Gastrocnemius medialis (tissue), 4 donors: Measurements from ENCODE around the gene PRR23E. TPM values are rescaled to one million over a fixed set of nuclear protein-coding genes. Genes with fewer than 3 reads are reported as not detected.

Experiments used
- ATAC-seq, 2 donors: fragments of 150-250 bp; one replicate each; pipeline ENCODE4 v1.9.1; 2016
- DNase-seq, 2 donors: peaks; one replicate each; pipeline ENCODE4 v3.0.0-alpha.2; 2019
- H3K27ac ChIP-seq, 4 donors: fragments of 200-600 bp; sonication (generic); 1 replicate in 1 of 4; 2 replicates in 3 of 4; pipeline ENCODE4 v1.5.1; 2016 to 2018; ENCODE audit warnings: mild to moderate bottlenecking in 2 of 4, moderate library complexity in 1 of 4
- H3K27me3 ChIP-seq, 3 donors: fragments of 200-600 bp; sonication (generic) in 2 of 3; 1 replicate in 1 of 3; 2 replicates in 2 of 3; pipeline versions ENCODE4 v1.5.1 to v1.6.0; 2016 to 2019; ENCODE audit warnings: mild to moderate bottlenecking in 1 of 3, moderate library complexity in 1 of 3
- H3K36me3 ChIP-seq, 2 donors: fragments of 200-600 bp; sonication (generic) in 1 of 2; one replicate each; pipeline ENCODE4 v1.5.1; 2017 to 2018
- H3K4me1 ChIP-seq, 2 donors: fragments of 200-600 bp; sonication (generic) in 1 of 2; one replicate each; pipeline ENCODE4 v1.5.1; 2016 to 2017; ENCODE audit warnings: mild to moderate bottlenecking in 2 of 2
- H3K4me3 ChIP-seq, 4 donors: fragments of 200-600 bp; sonication (generic) in 3 of 4; 1 replicate in 1 of 4; 2 replicates in 3 of 4; pipeline ENCODE4 v1.5.1; 2016 to 2019; ENCODE audit warnings: mild to moderate bottlenecking in 2 of 4
- H3K9me3 ChIP-seq, 3 donors: fragments of 200-600 bp; sonication (generic) in 2 of 3; 1 replicate in 1 of 3; 2 replicates in 2 of 3; pipeline ENCODE4 v1.5.1; 2016 to 2019
- POLR2A ChIP-seq, 2 donors: fragments of 450-650 bp; IDR thresholded peaks; one replicate each; pipeline ENCODE4 v1.6.1; 2017; ENCODE audit warnings: antibody characterized with exemption in 2 of 2, mild to moderate bottlenecking in 2 of 2, moderate library complexity in 2 of 2
- in situ Hi-C, 4 donors: fragments of 200-750 bp; cut with MboI; loops; one replicate each; pipeline versions ENCODE4 v1.15.0 to v1.8.0; 2017; ENCODE audit warnings: low sequenced_read_pairs in 4 of 4
- intact Hi-C: fragments of 100-400 bp; cut with DNase I; formaldehyde crosslinking; loops from one replicate; pipeline ENCODE4 v1.15.1; 2023; ENCODE audit warnings: low total_unique reads
- total RNA-seq, 4 donors: library from RNA; depleted of rRNA; stranded (reverse); fragments of >200 nt; gene quantifications; one replicate each; pipeline versions ENCODE4 v1.1.0 to v1.2.3, GENCODE V29; 2016
- TF ChIP-seq, protein P1 (sequence below), 5 experiments: fragments of 450-650 bp in 3 of 5; fragments of 200-600 bp in 2 of 5; sonication (generic) in 2 of 5; IDR thresholded peaks in 4 of 5; conservative IDR thresholded peaks in 1 of 5; 1 replicate in 4 of 5; 2 replicates in 1 of 5; pipeline ENCODE4 v1.5.1; 2016 to 2019; ENCODE audit warnings: antibody characterized with exemption in 5 of 5, mild to moderate bottlenecking in 3 of 5, moderate library complexity in 3 of 5

Gene PRR23E
- total RNA-seq, 4 donors from 2014 or later: not detected

DNA sequence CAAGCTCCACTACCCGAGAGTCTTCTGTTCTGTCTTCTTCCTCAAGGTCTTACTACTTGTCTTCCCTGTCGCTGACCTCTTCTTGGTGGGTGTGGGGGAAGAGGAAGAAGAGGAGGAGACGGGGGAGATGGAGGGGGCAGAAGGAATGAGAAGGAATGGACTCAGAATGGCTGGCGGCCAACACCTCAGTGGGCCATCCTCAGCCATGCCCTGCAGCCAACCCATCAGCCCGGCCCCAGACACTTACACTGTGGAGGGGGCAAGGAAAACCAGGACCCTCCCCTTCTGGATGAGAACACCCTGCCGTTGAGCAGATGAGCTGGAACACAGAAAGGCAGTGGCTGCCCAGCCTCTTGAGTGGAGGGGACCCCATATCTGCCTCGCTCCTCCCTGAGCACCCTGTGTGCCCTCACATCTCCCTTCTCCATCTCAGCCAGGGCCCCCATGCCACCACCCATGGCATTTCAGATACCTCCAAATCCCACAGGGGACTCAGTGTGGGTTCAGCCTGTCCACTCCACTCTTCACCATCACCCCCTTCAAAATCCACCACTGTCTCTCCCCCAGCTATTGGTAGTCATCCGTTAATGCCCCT is 45.5 kb upstream of the PRR23E start:
- H3K27me3 ChIP-seq: no peaks in the 10 kb centered on the region
- DNase-seq (no peak), ATAC-seq (no peak)
- H3K27ac ChIP-seq: no peak overlapping the region
- H3K4me3 ChIP-seq: no peak overlapping the region
- in situ Hi-C loops (no loop called here), intact Hi-C loops (no loop called here)
- no peaks in the 10 kb centered on the region for H3K9me3 ChIP-seq
- TF ChIP-seq POLR2A (IDR thresholded peaks at IDR 0.05): no peak
- TF ChIP-seq, protein P1, sequence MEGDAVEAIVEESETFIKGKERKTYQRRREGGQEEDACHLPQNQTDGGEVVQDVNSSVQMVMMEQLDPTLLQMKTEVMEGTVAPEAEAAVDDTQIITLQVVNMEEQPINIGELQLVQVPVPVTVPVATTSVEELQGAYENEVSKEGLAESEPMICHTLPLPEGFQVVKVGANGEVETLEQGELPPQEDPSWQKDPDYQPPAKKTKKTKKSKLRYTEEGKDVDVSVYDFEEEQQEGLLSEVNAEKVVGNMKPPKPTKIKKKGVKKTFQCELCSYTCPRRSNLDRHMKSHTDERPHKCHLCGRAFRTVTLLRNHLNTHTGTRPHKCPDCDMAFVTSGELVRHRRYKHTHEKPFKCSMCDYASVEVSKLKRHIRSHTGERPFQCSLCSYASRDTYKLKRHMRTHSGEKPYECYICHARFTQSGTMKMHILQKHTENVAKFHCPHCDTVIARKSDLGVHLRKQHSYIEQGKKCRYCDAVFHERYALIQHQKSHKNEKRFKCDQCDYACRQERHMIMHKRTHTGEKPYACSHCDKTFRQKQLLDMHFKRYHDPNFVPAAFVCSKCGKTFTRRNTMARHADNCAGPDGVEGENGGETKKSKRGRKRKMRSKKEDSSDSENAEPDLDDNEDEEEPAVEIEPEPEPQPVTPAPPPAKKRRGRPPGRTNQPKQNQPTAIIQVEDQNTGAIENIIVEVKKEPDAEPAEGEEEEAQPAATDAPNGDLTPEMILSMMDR (IDR thresholded peaks at IDR 0.05 in 4 of 5, conservative IDR thresholded peaks at IDR 0.05 in 1 of 5): no peak
- H3K4me1 ChIP-seq: no peaks in the 10 kb centered on the region
- no peaks in the 10 kb centered on the region for H3K36me3 ChIP-seq

- intact Hi-C loops (no loop called here), in situ Hi-C loops (no loop called here)
- no peak for TF ChIP-seq POLR2A (IDR thresholded peaks at IDR 0.05)
- TF ChIP-seq, protein P1 (IDR thresholded peaks at IDR 0.05 in 4 of 5, conservative IDR thresholded peaks at IDR 0.05 in 1 of 5): no peak
- H3K27me3 ChIP-seq: no peaks in the 10 kb centered on the region
- H3K27ac ChIP-seq: no peak overlapping the region
- DNase-seq (no peak), ATAC-seq (no peak)
- H3K9me3 ChIP-seq: no peaks in the 10 kb centered on the region
- no peaks in the 10 kb centered on the region for H3K4me1 ChIP-seq
- no peaks in the 10 kb centered on the region for H3K36me3 ChIP-seq
- H3K4me3 ChIP-seq: no peak overlapping the region
These were observed 43.2 kb upstream of the PRR23E start for GRCh38 chr3:127149621-127150310.

- intact Hi-C loops: no loop called here
- TF ChIP-seq POLR2A (IDR thresholded peaks at IDR 0.05): no peak
- TF ChIP-seq, protein P1 (IDR thresholded peaks at IDR 0.05 in 4 of 5, conservative IDR thresholded peaks at IDR 0.05 in 1 of 5): no peak
- H3K4me1 ChIP-seq: no peaks in the 10 kb centered on the region
- no peaks in the 10 kb centered on the region for H3K27me3 ChIP-seq
- DNase-seq: no peak
- ATAC-seq: no peak
- in situ Hi-C loops: no loop called here
- no peaks in the 10 kb centered on the region for H3K9me3 ChIP-seq
- no peak overlapping the region for H3K27ac ChIP-seq
- no peaks in the 10 kb centered on the region for H3K36me3 ChIP-seq
- no peak overlapping the region for H3K4me3 ChIP-seq
These were observed 42.2 kb upstream of the PRR23E start for GRCh38 chr3:127150513-127151250.

DNA sequence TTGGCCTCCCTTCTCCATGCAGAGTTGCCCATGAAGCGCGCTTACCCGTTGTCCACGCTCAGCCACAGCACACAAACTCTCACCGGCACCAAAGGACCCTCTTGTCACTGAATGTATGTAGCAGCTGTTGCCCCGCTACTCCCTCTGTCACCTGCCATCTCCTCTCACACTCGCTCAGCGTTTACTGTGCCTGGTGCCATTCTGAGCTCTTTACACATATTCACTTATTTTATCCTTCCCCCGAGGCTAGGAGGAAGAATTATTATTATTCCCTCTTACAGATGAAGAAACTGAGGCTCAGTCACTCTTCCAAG is 41.7 kb upstream of the PRR23E start:
- H3K36me3 ChIP-seq: no peaks in the 10 kb centered on the region
- ATAC-seq (no peak), DNase-seq (no peak)
- TF ChIP-seq, protein P1 (IDR thresholded peaks at IDR 0.05 in 4 of 5, conservative IDR thresholded peaks at IDR 0.05 in 1 of 5): no peak
- TF ChIP-seq POLR2A (IDR thresholded peaks at IDR 0.05): no peak
- H3K27me3 ChIP-seq: no peaks in the 10 kb centered on the region
- no peaks in the 10 kb centered on the region for H3K9me3 ChIP-seq
- no peaks in the 10 kb centered on the region for H3K4me1 ChIP-seq
- no peak overlapping the region for H3K27ac ChIP-seq
- no peak overlapping the region for H3K4me3 ChIP-seq
- intact Hi-C loops: no loop called here
- in situ Hi-C loops: no loop called here
